ENCODE results near the gene PIGO. TPM values are rescaled to one million over a fixed set of nuclear protein-coding genes. Genes with fewer than 3 reads are reported as not detected.

PIGO gene
- total RNA-seq, 2 experiments from 2014 or later, result 17.5 to 18.9 TPM

- peaks cover 30% of the 10 kb centered on the region for H3K36me3 Mint-ChIP-seq (ENCODE audit: low read depth)
These were observed 22.2 kb downstream of the PIGO start for GRCh38 chr9:35074141-35074540.

GRCh38 chr9:35073279-35073612, 23.1 kb downstream of the PIGO start:
- Mint-ChIP-seq H3K4me1 (ENCODE audit: low read depth) (peaks cover 49% of the 10 kb centered on the region), H3K4me3 (peak overlapping the region; percentile 85), H3K9me3 (no peaks in the 10 kb centered on the region), H3K27ac (peak overlapping the region; percentile 87), H3K36me3 (ENCODE audit: low read depth) (peaks cover 39% of the 10 kb centered on the region), H3K27me3 (no peaks in the 10 kb centered on the region)
- TF ChIP-seq CTCF (IDR thresholded peaks at IDR 0.05), result no peak
- peaks cover 37% of the 10 kb centered on the region for H3K4me1 ChIP-seq (ENCODE audit: insufficient read depth, low read length)
- intact Hi-C loops (cut with DNase I, micrococcal nuclease), result loop anchor here (2.0 to 10.0 kb wide), 5 partner anchors 39 to 548 kb away; partner anchors contain the start of genes DNAJB5 (in 2 of the 2), ENHO (in 1 of the 2) and SIGMAR1 (in 1 of the 2)
- H3K4me3 ChIP-seq (ENCODE audit: low read length), result peak overlapping the region; percentile 69
- ATAC-seq (ENCODE audit: poor library complexity) (no peak), DNase-seq (no peak)
- peaks cover 11% of the 10 kb centered on the region for H3K36me3 ChIP-seq (ENCODE audit: insufficient read depth, low read length)
- H3K27ac ChIP-seq (ENCODE audit: low read depth in 1 of 2, low read length in 2 of 2), result peak overlapping the region; percentile 92 to 96
- H3K27me3 ChIP-seq (ENCODE audit: control insufficient read depth in 1 of 2, insufficient read depth in 2 of 2, low read length in 2 of 2), result no peaks in the 10 kb centered on the region
- no peaks in the 10 kb centered on the region for H3K9me3 ChIP-seq (ENCODE audit: control insufficient read depth in 1 of 2, insufficient read depth in 1 of 2, low read length in 2 of 2)
- CTCF ChIA-PET, result interaction anchor here (1.2 kb wide), 1 partner anchor 530 kb away, joined by 4 read pairs; no protein-coding TSS in a partner anchor
- POLR2A ChIA-PET, result no interaction called here

More at GRCh38 chr9:35074141-35074540, 22.2 kb downstream of the PIGO start:
- H3K27me3 ChIP-seq (ENCODE audit: control insufficient read depth in 1 of 2, insufficient read depth in 2 of 2, low read length in 2 of 2), result no peaks in the 10 kb centered on the region
- H3K4me3 ChIP-seq (ENCODE audit: low read length), result no peak overlapping the region
- Mint-ChIP-seq H3K4me3 (no peak overlapping the region), H3K4me1 (ENCODE audit: low read depth) (peaks cover 49% of the 10 kb centered on the region), H3K27me3 (no peaks in the 10 kb centered on the region), H3K9me3 (no peaks in the 10 kb centered on the region), H3K27ac (peak overlapping the region; percentile 25)
- no peak for TF ChIP-seq CTCF (IDR thresholded peaks at IDR 0.05)
- ATAC-seq (ENCODE audit: poor library complexity) (no peak), DNase-seq (no peak)
- intact Hi-C loops (cut with DNase I, micrococcal nuclease), result loop anchor here (5.0 to 10.0 kb wide), 4 partner anchors 38 to 549 kb away; partner anchors contain the start of genes DNAJB5 (in 1 of the 2), ENHO (in 1 of the 2) and SIGMAR1 (in 1 of the 2)
- no peaks in the 10 kb centered on the region for H3K9me3 ChIP-seq (ENCODE audit: control insufficient read depth in 1 of 2, insufficient read depth in 1 of 2, low read length in 2 of 2)
- CTCF ChIA-PET, result no interaction called here
- H3K36me3 ChIP-seq (ENCODE audit: insufficient read depth, low read length), result peaks cover 7% of the 10 kb centered on the region
- H3K4me1 ChIP-seq (ENCODE audit: insufficient read depth, low read length), result peaks cover 36% of the 10 kb centered on the region
- POLR2A ChIA-PET, result no interaction called here
- no peak overlapping the region for H3K27ac ChIP-seq (ENCODE audit: low read depth in 1 of 2, low read length in 2 of 2)

- peak within 1 kb of the TSS; percentile 87 for H3K27ac Mint-ChIP-seq
- ChIA-PET CTCF (interaction anchor here (0.8 to 2.6 kb wide), 9 partner anchors 8 to 531 kb away, joined by 3 to 23 read pairs (median 7); partner anchors contain the start of genes FANCG and PIGO), POLR2A (interaction anchor here (0.6 to 3.0 kb wide), 21 partner anchors 8 to 1599 kb away, joined by 3 to 51 read pairs (median 7); partner anchors contain the start of genes ATOSB, CREB3, DNAJB5 and FANCG)
- Histone ChIP-seq H3K4me1 (ENCODE audit: insufficient read depth, low read length) (peaks cover 42% of the 10 kb centered on the region), H3K9me3 (ENCODE audit: control insufficient read depth in 1 of 2, insufficient read depth in 1 of 2, low read length in 2 of 2) (no peaks in the 10 kb centered on the region), H3K36me3 (ENCODE audit: insufficient read depth, low read length) (peaks cover 17% of the 10 kb centered on the region), H3K27me3 (ENCODE audit: control insufficient read depth in 1 of 2, insufficient read depth in 2 of 2, low read length in 2 of 2) (no peaks in the 10 kb centered on the region), H3K27ac (ENCODE audit: low read depth in 1 of 2, low read length in 2 of 2) (peak within 1 kb of the TSS; percentile 92 to 96), H3K4me3 (ENCODE audit: low read length) (peak within 1 kb of the TSS; percentile 69)
- no peak for TF ChIP-seq CTCF (IDR thresholded peaks at IDR 0.05)
- intact Hi-C loops (cut with DNase I, micrococcal nuclease), result loop anchor here (1.0 to 10.0 kb wide), 6 partner anchors 24 to 548 kb away; partner anchors contain the start of genes DNAJB5 (in 2 of the 2), PIGO (in 2 of the 2), ENHO (in 1 of the 2) and SIGMAR1 (in 1 of the 2)
- peak within 1 kb of the TSS; percentile 85 for H3K4me3 Mint-ChIP-seq
- H3K9me3 Mint-ChIP-seq, result no peaks in the 10 kb centered on the region
- no peaks in the 10 kb centered on the region for H3K27me3 Mint-ChIP-seq
- peaks cover 44% of the 10 kb centered on the region for H3K36me3 Mint-ChIP-seq (ENCODE audit: low read depth)
- peak; percentile 91 for ATAC-seq (ENCODE audit: poor library complexity)
- H3K4me1 Mint-ChIP-seq (ENCODE audit: low read depth), result peaks cover 49% of the 10 kb centered on the region
- DNase-seq, result peak; percentile 92 to 99 (median 96)
These were observed 23.7 kb downstream of the PIGO start, which contains the start of gene VCP for GRCh38 chr9:35072461-35073278. TSS of gene VCP (minus strand) at chr9:35072625. CDS start at chr9:35072353, 272 bp downstream.
